Heart right ventricle (tissue), 16 donors: ENCODE measurements around the gene ACTR2. TPM values are rescaled to one million over a fixed set of nuclear protein-coding genes. Genes with fewer than 3 reads are reported as not detected.

Source experiments
- ATAC-seq, 8 donors: fragments of 200-7000 bp; cut with Tn5 transposase; one replicate each; pipeline ENCODE4 v1.9.1; 2020; ENCODE audit warnings: mild to moderate bottlenecking in 8 of 8, moderate library complexity in 8 of 8, moderate number of reproducible peaks in 1 of 8
- DNase-seq, 2 donors: peaks; one replicate each; pipeline ENCODE4 v3.0.0-alpha.2; 2020
- H3K27ac ChIP-seq, 10 donors: fragments of 200-600 bp; sonication (generic) in 2 of 10; one replicate each; pipeline versions ENCODE4 v1.5.0 to v1.8.0; 2020 to 2022; ENCODE audit warnings: mild to moderate bottlenecking in 3 of 10
- H3K27me3 ChIP-seq, 7 donors: fragments of 200-600 bp; one replicate each; pipeline ENCODE4 v1.8.0; 2021 to 2022; ENCODE audit warnings: mild to moderate bottlenecking in 2 of 7
- H3K36me3 ChIP-seq, 9 donors: fragments of 200-600 bp; sonication (generic) in 1 of 9; one replicate each; pipeline versions ENCODE4 v1.5.0 to v1.8.0; 2020 to 2022; ENCODE audit warnings: mild to moderate bottlenecking in 2 of 9
- H3K4me1 ChIP-seq, 9 donors: fragments of 200-600 bp; sonication (generic) in 1 of 9; one replicate each; pipeline versions ENCODE4 v1.5.0 to v1.8.0; 2020 to 2022; ENCODE audit warnings: mild to moderate bottlenecking in 4 of 9
- H3K4me3 ChIP-seq, 10 donors: fragments of 200-600 bp; sonication (generic) in 2 of 10; one replicate each; pipeline versions ENCODE4 v1.5.0 to v1.8.0; 2020 to 2022; ENCODE audit warnings: mild to moderate bottlenecking in 7 of 10, moderate library complexity in 2 of 10
- H3K9me3 ChIP-seq, 11 donors: fragments of 200-600 bp in 10 of 11; sonication (generic) in 2 of 11; one replicate each; pipeline versions ENCODE4 v1.5.0 to v1.8.0; 2013 to 2022; ENCODE audit warnings: mild to moderate bottlenecking in 2 of 11, control low read depth in 1 of 11, moderate library complexity in 1 of 11
- CTCF ChIP-seq, 9 donors: fragments of 200-600 bp; sonication (generic) in 2 of 9; IDR thresholded peaks; one replicate each; pipeline versions ENCODE4 v1.5.0 to v1.8.0; 2021 to 2022; ENCODE audit warnings: antibody characterized with exemption in 9 of 9, mild to moderate bottlenecking in 5 of 9, moderate library complexity in 1 of 9
- WGBS, 2 donors: extraction: QIAGEN DNeasy Blood & Tissue Kit; methylation state at CpG; one replicate each; pipeline ENCODE4 v1.1.7; 2013; ENCODE audit warnings: inconsistent platforms in 1 of 2; 5-methylcytosine and 5-hydroxymethylcytosine counted together
- intact Hi-C, 10 donors: fragments of 100-400 bp; cut with DNase I; formaldehyde crosslinking; loops; one replicate each; pipeline versions ENCODE4 v1.11.1 to v1.14.2; 2022
- polyA plus RNA-seq, 2 donors: library from polyadenylated mRNA; stranded (reverse); fragments of 200-250 nt; gene quantifications; one replicate each; pipeline ENCODE4 v1.2.3, GENCODE V29; 2013
- total RNA-seq, 10 donors: library from RNA; stranded (reverse); fragmentation: NEBNext Ultra II Directional in 3 of 10; extraction: Animal tissue kit (Norgen Biotek cat#: 25700) in 3 of 10; gene quantifications; one replicate each; pipeline versions ENCODE4 v1.2.1 to v1.2.4, GENCODE V29; 2021 to 2023
- donor health status: Arrhythmogenic right ventricular cardiomyopathy.
- donor health status: ischemic (EF 13 %, LVEDD 7.1; RV severe dilation, severe dysfunction).
- donor health status: healthy with polysubstance abuse.
- donor health status: DM: no; HTN: yes; CAD: no.
- donor health status: DM: no; HTN: no; CAD: no.
- donor health status: ischemic (EF 25% LVEDD 6.9; RV normal size, moderate dysfunction).
- donor health status: ischemic (EF 25% LVEDD 5.7; RV mildly dilated, moderate dysfunction).
- donor health status: healthy.
- donor health status: DM: yes; HTN: yes; CAD: no.
- donor health status: Ischemic cardiomyopathy.
- donor health status: ischemic (EF 35%, LVEDD 5.7; RV mildly dilated, moderate dysfunction).
- donor health status: nonischemic (EF 11% LVEDD 7.7; RV severe dilation, severe dysfunction).
- donor health status: DM: yes; HTN: yes; CAD: no.
- donor health status: PGD.
- donor health status: ischemic (EF 29% LVEDD 5.4; RV normal size, mild dysfunction).
- donor health status: nonischemic (EF 23%, LVEDD 6.1; RV moderate dilation, normal function).

Gene ACTR2
- total and polyA plus RNA-seq, 12 donors: 34.1 to 164 (median 105) TPM

GRCh38 chr2:65320042-65320725, 92.6 kb downstream of the ACTR2 start:
- peak in 1 of 2 donors; percentile 33 for DNase-seq
- ATAC-seq: peak in 7 of 8 donors; percentile 29 to 84 (median 58)
- intact Hi-C loops: no loop called here

More at GRCh38 chr2:65320042-65320725, 92.6 kb downstream of the ACTR2 start:
- Histone ChIP-seq H3K4me3 (no peak overlapping the region), H3K36me3 (peaks cover 0 to 48% (median 0%) of the 10 kb centered on the region in 9 donors), H3K27ac (peak overlapping the region in 2 of 10 donors; percentile 28 to 47), H3K9me3 (no peaks in the 10 kb centered on the region), H3K27me3 (no peaks in the 10 kb centered on the region), H3K4me1 (peaks cover 0 to 18% (median 0%) of the 10 kb centered on the region in 9 donors)
- peak in 1 of 9 donors; percentile 30 for TF ChIP-seq CTCF (IDR thresholded peaks at IDR 0.05)
- WGBS, 2 donors: 70 to 73% methylated on average over 9 of the region's 9 CpGs

Other genes starting within 250 kb of the ACTR2 start
- gene SLC1A4, start 238.4 kb upstream of the ACTR2 start, total RNA-seq: 10 to 100 TPM in 6 of 10 donors, 1 to 10 TPM in 4; 3.5 to 18.7 (median 11.3) TPM
- 10 to 100 TPM in 1 of 2 donors, 1 to 10 TPM in 1; 2.1 to 14.2 TPM for gene SLC1A4, start 238.4 kb upstream of the ACTR2 start, polyA plus RNA-seq
- 10 to 100 TPM; 12.5 to 28.4 (median 23.1) TPM for gene CEP68, start 171.4 kb upstream of the ACTR2 start, total RNA-seq
- 10 to 100 TPM in 1 of 2 donors, 1 to 10 TPM in 1; 4.3 to 10.0 TPM for gene CEP68, start 171.4 kb upstream of the ACTR2 start, polyA plus RNA-seq
- gene RAB1A, start 97.7 kb upstream of the ACTR2 start, total RNA-seq: 100 to 1,000 TPM; 103 to 148 (median 117) TPM
- gene RAB1A, start 97.7 kb upstream of the ACTR2 start, polyA plus RNA-seq: 100 to 1,000 TPM in 1 of 2 donors, 10 to 100 TPM in 1; 77.8 to 165 TPM
- 10 to 100 TPM; 13.5 to 20.7 (median 17.2) TPM for gene SPRED2, start 204.8 kb downstream of the ACTR2 start, total RNA-seq
- 10 to 100 TPM; 10.2 to 10.4 TPM for gene SPRED2, start 204.8 kb downstream of the ACTR2 start, polyA plus RNA-seq